Measurements from ENCODE around the gene ST14.

- TF ChIP-seq CTCF (IDR thresholded peaks at IDR 0.05; ENCODE audit: low read length): no peak
- no peak for TF ChIP-seq EZH2 (optimal IDR thresholded peaks at IDR 0.05; ENCODE audit: low read depth, low read length)
- TF ChIP-seq EZH2phosphoT487 (IDR thresholded peaks at IDR 0.05; ENCODE audit: low read length): no peak
These were observed 14.2 kb upstream of the ST14 start for GRCh38 chr11:130145311-130145812.

Measured in MM.1S (cell line).